HG03196 (cell line): ENCODE data around the gene SPAG9.
"Not testable (repeated sequence)": the region's sequence is repeated elsewhere in the genome, so short reads cannot be mapped to it uniquely, and the experiment has no call there.

Experiments
- ATAC-seq: cut with Tn5 transposase; IDR thresholded peaks from one replicate; pipeline ENCODE4 v1.9.1; 2021; ENCODE audit not compliant: unreplicated experiment

The SPAG9 gene

DNA sequence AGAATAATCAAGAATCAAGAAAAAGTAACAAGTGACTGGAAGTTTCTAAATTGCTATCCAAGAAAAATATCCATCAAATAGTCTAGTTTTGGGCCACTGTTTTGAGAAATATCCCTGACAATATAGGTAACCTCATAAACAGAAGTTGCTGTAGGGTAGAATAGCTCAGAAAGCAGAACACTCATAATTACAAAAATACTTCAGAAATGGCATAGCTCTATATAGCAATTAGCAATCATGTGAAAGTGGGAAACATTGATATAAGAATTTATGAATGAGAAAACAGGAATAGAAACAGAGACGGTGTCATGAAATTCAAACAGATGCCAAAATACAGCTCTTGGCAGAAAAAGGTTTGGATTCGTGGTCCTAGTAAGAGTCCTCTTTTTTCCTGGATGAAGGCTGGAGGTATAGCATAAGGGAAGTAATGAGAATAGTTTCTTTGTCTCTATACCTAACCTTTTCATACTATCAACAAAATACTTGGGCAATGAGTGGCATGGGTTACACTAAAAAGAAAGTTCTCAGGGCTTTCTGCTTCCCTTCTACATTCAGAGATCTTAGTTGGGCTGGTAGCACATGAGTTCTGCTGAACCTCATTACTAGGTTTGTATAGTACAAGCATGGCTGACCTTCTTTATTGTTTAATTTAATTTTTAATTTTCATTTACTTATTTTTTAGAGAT is 33.5 kb downstream of the SPAG9 start:
- no peak for ATAC-seq

DNA sequence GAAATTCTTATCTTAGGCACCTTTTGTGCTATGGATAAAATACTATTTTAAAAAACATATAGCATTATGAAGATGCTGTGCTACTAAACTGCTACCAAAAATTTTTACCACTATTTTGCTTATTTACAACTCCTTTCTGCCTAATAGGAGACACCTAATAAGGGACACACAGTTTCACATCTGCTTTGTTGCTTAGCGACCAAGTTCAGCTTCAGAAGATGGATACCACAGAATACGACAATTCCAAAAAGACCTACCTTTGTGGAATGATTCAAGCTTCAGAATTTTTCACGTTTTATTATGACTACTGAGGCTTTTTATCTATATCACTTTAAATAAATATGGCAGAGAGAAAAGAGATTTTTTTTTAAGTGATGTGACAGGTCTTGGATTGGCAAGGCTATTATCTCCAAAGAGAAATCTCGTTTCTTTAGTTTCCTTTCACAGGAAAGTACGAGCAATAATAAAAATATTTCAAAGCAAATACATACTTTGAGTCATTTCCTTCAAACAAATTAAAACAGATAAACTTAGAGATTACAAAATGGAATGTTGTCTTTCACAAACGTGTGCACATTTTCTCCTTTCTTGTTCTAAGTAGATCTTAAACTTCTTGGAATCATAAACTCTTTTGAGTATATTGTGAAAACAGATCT is 35.4 kb downstream of the SPAG9 start:
- ATAC-seq: no peak

DNA sequence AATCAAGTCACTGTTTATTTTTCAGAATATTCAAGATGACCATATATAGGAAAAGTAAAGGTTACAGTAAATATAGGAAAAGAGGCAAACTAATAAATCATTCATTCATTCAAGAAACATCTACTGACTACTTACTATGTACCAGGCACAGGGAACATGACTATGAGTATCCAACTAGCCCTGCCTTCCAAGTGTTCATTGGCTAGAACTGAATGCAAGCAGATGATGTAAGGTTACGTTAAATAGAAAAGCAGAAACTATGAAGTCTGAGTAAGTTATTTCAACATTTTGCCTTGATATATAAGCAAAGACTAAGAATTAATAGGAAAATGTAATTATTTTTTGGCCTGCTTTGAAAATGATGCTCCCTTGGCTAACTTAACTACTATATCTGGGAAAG is 36.7 kb downstream of the SPAG9 start:
- no peak for ATAC-seq

DNA sequence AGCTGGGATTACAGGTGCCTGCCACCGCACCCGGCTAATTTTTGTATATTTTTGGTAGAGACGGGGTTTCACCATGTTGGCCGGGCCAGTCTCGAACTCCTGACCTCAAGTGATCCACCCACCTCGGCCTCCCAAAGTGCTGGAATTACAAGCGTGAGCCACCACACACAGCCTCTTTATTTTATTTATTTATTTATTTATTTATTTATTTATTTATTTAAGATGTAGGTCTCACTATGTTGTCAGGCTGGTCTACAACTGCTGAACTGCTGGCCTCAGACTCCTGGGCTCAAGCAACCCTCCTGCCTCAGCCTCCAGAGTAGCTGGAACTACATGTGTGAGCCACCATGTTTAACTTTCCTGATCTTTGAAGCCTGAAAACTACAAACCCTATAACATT is 37.3 kb downstream of the SPAG9 start:
- ATAC-seq: not testable (repeated sequence)

DNA sequence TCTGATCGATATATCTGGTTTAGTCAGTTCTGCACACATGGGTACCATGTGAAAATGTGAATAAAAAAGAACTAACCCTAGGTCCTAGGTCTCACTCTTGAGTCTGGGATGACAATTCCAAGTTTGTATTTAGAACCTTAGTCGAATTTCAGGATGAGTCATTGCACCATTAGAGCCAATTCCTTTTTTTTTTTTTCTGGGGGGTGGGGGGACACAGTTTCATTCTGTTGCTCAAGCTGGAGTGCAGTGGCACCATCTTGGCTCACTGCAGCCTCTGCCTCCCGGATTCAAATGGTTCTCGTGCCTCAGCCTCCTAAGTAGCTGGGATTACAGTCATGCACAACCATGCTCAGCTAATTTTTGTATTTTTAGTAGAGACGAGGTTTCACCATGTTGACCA is 41.6 kb downstream of the SPAG9 start:
- no peak for ATAC-seq

DNA sequence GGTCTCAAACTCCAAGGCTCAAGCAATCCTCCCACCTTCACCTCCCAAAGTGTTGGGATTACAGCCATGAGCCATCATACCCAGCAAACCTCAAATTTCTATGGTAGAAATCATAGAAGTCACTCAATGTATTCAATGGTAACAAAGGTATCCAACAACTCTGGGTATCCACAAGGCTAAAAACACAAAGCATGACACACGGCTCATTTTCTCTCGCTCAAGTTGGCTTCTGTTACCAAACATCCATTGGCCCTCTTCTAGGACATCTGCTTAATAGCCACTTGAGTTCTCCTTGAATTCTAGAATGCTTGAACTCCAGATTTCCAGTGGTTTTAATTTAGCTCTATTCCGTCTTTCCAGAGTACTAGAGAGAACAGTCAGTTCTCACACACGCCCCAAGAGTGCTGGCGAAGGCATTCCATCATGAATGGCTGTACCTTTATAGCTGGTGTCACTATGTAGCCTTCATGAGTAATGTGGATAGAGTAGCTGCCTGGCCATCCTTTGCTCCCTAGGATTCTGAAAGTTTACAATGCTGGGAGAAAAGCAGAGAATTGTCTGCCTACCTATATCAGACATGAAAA is 42.6 kb downstream of the SPAG9 start:
- ATAC-seq: no peak

DNA sequence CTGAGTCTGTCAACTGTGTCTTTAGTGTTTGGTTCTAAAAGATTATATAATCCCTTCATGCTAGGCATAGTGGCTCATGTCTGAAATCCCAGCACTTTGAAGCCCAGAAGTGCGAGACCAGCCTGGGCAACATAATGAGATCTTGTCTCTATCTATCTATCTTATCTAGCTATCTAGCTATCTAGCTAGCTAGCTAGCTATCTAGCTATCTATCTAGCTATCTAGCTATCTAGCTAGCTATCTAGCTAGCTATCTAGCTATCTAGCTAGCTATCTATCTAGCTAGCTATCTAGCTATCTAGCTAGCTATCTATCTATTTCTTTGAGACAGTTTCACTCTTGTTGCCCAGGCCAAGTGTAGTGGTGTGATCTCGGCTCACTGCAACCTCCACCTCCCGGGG is 43.8 kb downstream of the SPAG9 start:
- no peak for ATAC-seq

DNA sequence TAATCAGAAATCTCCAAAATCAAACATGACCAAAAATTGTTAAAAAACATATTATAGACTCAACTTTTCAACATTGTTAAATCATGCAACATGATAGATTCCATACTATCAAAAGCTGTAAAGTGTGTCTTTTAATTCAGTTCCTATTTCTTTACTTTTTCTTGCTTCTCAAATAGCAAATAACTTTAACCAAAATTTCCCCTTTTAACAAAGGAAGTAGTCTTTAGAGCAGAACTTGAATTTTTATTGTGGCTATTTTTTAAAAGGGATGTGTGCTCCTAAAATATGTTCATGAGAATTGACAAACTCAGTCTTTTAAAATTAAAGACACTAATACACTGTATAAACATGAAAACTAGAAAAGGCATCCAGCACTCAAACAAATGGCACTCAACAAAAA is 49.1 kb downstream of the SPAG9 start:
- ATAC-seq: no peak

DNA sequence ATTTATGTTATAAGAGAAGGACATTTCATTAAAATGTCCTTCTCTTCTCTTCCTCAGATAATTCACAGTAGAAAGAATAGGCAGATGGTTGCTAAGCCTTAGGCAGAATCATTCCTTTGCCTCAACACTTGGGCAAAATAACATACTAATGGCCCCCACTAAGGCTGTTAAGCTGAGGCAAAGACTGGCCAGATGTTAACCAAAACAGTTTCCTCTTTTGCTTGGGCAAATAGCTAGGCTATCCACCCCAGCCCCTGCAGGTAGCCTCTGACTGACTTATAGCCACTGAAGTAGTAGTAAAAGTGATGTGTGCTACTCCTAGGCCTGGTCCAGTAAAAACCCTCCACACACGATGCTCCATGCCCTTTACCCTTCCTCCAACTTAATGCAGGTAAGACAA is 55.2 kb downstream of the SPAG9 start:
- ATAC-seq: no peak

DNA sequence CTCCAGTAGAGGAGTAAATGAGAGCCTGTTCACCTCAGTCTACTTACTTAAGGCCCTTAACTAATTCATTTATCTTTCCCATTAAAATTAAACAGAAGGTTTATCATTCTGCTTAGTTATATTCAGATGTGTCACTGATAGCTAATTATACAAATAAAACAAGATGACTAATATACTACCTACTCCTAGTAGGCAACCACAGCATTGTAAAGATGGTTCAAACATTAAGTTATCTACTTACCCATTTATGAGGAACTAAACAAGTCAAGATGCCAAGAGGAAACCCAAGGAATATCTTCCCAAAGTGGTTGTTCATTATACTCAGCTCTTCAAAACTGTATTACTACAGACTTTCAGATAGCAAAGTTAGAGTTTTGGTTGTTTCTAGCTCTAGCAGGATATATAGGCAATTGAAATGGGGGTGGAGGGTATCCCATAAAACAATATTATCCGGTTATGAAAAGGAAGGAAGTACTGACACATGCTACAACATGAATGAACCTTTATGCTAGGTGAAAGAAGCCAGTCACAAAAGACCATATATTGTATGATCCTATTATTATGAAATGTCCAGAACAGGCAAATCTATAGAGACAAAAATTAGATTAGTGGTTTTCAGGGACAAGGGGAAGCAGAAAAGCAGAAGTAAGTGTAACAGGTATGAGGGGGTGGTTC is 56.5 kb downstream of the SPAG9 start:
- no peak for ATAC-seq

DNA sequence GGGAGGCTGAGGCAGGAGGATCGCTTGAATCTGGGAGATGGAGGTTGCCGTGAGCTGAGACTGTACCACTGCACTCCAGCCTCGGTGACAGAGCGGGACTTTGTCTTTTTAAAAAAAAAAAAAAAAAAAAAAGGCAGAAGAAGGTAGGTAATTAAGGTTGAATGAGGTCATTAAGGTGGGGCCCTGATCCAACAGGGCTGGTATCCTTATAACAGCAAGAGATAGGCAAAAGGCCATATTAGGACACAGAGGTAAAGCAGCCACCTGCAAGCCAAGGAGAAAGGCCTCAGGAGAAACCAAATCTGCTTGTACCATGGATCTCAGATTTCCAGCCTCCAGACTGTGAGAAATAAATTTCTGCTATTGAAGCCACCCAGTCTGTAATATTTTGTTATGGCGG is 60.3 kb downstream of the SPAG9 start:
- no peak for ATAC-seq

DNA sequence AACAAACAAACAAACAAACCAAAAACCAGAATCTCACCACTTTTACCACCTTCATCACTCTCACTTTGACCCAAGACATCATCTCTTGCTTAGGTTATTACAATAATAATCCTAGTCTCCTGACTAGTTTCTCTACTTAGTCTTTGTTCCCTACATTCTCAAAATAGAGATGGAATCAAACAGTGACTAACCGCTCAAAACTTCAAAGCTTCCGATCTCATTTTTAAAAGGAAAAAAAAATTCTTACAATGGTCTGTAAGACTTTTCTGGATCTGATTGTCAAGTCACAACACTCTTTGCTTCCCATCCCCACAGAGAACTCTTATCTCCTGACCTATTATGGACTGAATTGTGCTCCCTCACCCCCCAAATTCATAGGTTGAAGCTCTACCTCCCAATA is 60.9 kb downstream of the SPAG9 start:
- ATAC-seq: no peak

DNA sequence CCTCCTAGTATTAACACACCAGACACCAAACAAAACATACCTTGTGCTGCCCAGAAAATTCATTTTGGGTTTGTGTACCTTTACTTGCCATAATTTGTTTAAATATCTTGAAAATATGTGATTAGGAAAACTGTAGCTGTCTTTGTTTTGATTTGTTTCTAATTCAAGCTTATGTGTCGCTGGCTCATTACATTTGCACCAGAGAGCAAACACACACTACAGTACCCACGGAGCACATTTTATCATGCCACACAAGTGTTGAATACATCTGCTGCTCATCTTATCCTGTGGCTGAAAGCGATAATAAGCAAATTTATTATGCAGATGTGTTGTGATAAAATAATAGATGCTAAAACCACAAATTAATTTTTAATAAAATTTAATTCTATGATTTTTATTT is 63.1 kb downstream of the SPAG9 start:
- ATAC-seq: no peak

DNA sequence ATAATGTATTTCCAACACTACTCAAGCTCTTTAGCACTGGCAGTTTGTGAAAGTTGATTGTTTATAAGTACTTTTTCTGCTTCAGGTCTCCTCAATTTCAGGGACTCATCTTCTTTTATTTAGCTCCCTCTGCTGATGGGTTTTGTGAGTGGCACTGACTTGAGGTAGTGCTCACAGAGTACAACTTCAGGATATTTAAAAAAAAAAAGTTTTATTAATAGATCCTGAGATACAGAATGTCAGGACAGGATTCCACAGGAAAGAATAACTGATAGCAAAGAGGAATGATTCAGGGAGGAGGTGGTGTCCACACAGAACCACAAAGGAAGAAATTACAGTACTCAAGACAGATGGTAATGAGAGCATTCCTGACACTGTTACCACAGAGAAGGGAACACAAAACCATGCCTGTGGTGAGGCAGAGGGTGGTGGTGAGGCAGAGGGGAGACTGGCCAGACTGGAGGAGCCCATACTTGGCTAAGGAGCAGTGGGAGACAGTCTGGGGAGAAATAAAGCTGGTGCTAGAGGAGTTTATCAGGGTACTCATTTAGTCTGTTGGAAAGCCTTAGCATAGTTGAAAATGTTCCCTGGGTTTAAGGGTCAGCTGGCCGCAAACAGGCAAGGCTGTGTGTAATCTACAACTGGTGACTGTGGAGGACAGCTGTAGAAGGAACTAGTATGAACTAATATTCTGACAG is 63.7 kb downstream of the SPAG9 start:
- no peak for ATAC-seq

DNA sequence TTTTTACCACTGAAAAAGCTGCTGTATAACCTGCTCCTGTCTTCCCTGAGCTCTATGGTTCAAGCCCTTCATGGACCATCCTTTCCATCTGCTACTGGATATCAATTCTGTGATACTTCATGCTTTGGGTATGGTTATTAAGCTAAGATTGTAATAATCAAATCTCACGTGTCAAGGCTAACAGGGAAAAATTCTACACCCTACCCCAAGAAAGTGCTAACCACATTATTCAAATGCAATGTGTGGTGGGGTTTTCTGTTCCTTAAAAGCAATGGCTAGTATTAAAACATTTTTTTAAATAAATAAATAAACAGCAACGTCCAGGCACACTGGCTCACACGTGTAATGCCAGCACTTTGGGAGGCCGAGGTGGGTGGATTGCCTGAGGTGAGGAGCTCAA is 65.9 kb downstream of the SPAG9 start:
- no peak for ATAC-seq

DNA sequence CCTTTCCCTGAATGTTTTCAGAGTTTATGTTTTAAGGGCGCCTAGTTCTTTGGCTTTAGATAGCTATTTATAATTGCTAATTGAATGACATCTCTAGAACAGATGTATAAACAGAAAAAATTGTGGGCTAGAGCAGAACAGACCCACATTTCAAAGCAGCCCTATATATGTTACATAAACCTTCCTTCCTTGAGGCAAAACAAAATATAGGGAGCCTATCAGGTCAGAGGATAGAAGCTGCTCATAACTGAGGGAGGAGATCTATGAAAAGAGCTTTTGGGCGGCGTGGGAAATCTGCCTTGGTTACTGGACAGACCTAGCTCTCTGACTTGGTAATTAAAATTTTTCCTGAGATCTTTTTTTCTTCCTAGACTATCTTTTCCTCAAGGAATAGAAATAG is 68.4 kb downstream of the SPAG9 start:
- ATAC-seq: no peak

DNA sequence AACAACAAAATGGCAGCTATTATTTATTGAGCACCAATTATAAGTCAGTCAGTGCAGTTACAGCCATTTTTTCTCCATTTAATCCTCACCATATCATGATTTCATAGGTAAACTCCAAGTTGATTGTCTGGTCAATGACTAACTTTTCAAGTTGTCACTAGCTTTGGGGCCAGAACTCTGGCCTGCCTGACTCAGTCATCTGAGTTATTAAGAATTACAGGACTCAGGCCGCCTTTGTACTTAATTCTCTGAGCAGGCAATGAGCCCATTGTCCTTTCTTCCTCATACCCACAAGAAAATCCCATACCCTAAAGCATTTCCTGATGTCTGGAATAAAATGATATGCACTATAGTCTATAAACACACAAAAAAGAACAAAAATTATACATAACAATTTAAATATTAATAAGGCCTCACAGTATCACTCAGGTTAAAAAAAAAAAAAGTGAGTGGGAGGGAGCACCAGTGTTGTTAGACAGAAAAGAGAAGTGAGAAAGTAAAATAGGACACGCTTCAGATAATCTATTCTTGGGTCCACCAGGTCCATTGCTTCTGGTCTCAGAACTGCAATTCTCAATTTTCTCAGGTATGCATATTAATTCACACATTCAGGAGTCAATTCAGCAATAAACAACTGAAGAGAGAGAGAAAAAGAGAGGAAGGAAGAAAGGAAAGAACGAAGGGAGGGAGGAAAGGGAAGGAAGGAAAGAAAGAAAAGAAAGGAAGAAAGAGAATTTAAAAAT is 70.2 kb downstream of the SPAG9 start:
- ATAC-seq: peak; percentile 75

DNA sequence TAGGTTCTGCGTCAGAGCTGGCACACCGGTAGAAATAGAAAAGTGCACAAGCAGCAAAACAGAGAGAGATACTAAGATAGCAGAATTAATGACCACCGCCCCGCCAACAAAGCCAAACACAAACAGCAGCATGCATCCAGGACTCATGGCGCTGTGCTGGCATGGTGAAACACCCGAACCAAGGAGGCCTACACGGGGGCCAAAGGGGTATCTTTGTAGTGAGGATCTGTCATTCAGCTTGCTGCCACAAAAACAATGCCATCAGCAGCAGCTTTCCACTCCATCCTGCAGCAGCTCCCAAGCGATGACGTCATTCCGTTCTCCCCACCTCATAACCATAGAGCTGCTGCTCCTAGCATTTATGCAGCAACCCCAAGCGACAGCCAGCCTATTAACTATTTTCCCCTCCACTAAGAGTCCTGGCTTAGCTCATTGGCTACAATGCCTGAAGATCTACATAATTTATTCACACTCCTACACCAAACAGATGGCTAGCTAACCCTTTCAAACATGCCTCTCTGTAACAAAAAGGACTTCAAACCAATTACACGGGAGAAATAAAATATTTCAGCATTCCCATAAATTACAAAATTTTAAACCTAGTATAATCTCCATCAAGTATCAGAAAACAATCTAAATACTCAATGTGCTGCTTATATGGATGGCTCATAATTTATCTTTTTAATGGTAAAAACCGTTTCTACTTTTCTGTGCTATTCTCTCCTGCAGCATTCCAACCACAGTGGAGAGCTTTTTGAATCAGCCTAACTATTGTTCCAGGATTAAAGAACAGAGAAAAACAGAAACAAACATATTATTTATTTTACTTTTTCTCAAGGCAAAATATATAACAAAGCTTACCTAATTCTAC is 73.9 kb downstream of the SPAG9 start:
- no peak for ATAC-seq

DNA sequence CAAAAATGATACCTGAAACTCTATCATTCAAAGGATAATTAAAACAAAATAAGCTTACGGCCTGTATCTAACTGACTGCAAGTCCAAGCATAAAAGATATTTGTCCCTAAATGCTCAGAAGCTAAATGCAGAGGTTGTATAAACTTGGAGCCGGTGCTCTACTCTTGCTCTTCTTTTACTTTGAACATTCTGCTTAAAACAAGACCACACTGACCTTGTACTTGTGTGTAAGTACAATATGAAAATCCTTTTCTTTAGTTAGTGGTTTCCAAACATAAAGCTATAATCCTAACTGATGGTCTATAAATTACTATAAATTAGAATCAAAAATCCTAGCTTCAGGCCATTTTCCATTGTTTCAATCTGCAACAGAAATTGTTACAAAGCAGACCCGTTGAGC is 74.6 kb downstream of the SPAG9 start:
- ATAC-seq: no peak

DNA sequence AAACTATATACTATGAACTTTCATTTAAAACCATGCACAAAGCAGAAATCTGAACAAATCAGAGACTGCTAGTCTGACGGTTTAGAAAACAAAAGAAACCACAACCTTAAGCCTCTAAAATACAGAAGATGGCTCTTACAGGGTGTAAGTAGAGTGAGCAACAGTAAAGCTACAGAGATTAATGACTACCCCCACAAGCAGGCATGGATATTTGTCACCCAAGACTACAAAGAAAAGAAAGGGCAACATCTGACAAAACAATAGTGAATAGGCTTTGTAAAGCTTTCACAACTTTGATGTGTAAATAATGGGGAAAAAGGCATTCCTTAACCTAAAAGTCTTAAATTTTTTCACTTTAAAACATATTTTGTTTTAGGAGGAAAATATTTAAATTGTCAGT is 75.0 kb downstream of the SPAG9 start:
- ATAC-seq: no peak
